ENCODE measurements around the gene CACNB3. TPM values are rescaled to one million over a fixed set of nuclear protein-coding genes. Genes with fewer than 3 reads are reported as not detected.
"Not testable (repeated sequence)": the region's sequence is repeated elsewhere in the genome, so short reads cannot be mapped to it uniquely, and the experiment has no call there.

CACNB3 gene
- total RNA-seq, 2 donors from 2014 or later: 4.6 to 21.8 TPM

DNA sequence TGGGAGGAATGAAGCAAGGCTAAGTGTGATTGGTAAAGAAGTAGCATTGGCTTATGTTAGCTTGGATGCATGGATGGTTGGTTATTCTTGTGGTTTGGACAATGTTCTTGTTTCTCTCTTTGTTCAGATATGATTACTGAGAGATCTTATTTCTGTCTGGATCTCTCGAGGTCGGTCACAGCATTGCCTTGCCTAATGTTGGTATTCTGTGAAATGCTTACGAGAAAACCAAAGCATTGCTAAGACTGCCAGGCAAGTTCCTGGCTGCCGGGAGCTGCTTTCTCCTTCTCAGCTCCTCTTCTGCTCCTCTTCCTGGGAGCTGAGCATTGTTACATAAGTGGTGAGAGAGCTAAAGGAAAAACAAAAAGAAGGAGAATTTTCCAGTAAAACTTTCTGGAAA is 54.8 kb downstream of the CACNB3 start:
- intact Hi-C loops (cut with DNase I): no loop called here
- no peak overlapping the region for H3K4me3 ChIP-seq
- H3K4me1 ChIP-seq (replicated peaks): no peaks in the 10 kb centered on the region
- H3K9me3 ChIP-seq: no peaks in the 10 kb centered on the region
- H3K27ac ChIP-seq: no peak overlapping the region
- H3K36me3 ChIP-seq: no peaks in the 10 kb centered on the region
- no peaks in the 10 kb centered on the region for H3K27me3 ChIP-seq (replicated peaks; ENCODE audit: insufficient read depth)
- WGBS: 72% methylated on average over 4 of the region's 4 CpGs
- TF ChIP-seq POLR2AphosphoS5 (IDR thresholded peaks at IDR 0.05) (no peak), POLR2A (IDR thresholded peaks at IDR 0.05) (no peak)
- TF ChIP-seq, protein P1, sequence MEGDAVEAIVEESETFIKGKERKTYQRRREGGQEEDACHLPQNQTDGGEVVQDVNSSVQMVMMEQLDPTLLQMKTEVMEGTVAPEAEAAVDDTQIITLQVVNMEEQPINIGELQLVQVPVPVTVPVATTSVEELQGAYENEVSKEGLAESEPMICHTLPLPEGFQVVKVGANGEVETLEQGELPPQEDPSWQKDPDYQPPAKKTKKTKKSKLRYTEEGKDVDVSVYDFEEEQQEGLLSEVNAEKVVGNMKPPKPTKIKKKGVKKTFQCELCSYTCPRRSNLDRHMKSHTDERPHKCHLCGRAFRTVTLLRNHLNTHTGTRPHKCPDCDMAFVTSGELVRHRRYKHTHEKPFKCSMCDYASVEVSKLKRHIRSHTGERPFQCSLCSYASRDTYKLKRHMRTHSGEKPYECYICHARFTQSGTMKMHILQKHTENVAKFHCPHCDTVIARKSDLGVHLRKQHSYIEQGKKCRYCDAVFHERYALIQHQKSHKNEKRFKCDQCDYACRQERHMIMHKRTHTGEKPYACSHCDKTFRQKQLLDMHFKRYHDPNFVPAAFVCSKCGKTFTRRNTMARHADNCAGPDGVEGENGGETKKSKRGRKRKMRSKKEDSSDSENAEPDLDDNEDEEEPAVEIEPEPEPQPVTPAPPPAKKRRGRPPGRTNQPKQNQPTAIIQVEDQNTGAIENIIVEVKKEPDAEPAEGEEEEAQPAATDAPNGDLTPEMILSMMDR (IDR thresholded peaks at IDR 0.05): no peak
- no peak for DNase-seq (ENCODE audit: low spot score)

DNA sequence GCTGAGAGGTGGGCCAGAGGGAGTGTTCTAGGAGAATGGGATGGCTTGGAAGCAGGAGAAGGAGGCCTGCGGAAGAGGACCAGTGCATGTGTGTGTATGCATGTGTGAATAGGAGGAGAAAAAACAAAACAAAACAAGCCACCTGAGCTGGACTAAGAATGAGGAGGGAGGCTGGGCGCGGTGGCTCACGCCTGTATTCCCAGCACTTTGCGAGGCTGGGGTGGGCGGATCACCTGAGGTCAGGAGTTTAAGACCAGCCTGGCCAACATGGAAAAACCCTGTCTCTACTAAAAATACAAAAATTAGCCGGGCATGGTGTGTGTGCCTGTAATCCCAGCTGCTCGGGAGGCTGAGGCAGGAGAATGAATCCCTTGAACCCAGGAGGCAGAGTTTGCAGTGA is 55.2 kb downstream of the CACNB3 start:
- intact Hi-C loops (cut with DNase I); DNase-seq (ENCODE audit: low spot score): not testable (repeated sequence)
- WGBS: 77% methylated on average over 8 of the region's 8 CpGs

DNA sequence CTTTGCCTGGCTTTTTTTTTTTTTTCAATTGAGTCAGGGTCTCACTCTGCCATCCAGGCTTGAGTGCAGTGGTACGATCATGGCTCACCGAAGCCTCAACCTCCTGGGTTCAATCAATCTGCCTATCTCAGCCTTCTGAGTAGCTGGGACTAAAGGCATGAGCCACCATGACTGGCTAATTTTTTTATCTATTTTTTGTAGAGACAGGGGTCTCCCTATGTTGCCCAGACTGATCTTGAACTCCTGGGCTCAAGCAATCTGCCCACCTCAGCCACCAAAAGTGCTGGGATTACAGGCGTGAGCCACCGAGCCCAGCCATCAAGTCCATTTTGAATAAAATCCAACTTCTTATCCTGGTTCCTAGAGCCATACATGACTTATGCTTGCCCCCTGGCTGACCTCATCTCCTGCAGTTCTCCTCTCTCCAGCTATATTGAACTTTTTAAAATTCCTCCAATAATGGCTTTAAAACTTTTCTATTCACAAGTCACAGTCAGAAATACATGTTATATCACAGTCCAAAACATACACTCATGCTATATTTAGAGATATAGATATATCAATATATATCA is 57.7 kb downstream of the CACNB3 start:
- Histone ChIP-seq H3K9me3 (no peaks in the 10 kb centered on the region), H3K36me3 (no peaks in the 10 kb centered on the region), H3K27ac (no peak overlapping the region), H3K4me3 (no peak overlapping the region), H3K4me1 (replicated peaks) (no peaks in the 10 kb centered on the region), H3K27me3 (replicated peaks; ENCODE audit: insufficient read depth) (no peaks in the 10 kb centered on the region)
- 67% methylated on average over 4 of the region's 4 CpGs for WGBS
- no peak for DNase-seq (ENCODE audit: low spot score)
- TF ChIP-seq, protein P1 (IDR thresholded peaks at IDR 0.05): no peak
- TF ChIP-seq POLR2AphosphoS5 (IDR thresholded peaks at IDR 0.05) (no peak), POLR2A (IDR thresholded peaks at IDR 0.05) (no peak)
- intact Hi-C loops (cut with DNase I): no loop called here

More for the DNA sequence above, 55.2 kb downstream of the CACNB3 start:
- H3K27ac ChIP-seq; H3K9me3 ChIP-seq; H3K27me3 ChIP-seq (replicated peaks; ENCODE audit: insufficient read depth); H3K36me3 ChIP-seq; H3K4me1 ChIP-seq (replicated peaks); H3K4me3 ChIP-seq: not testable (repeated sequence)

Small RNA genes lying within 50 kb of the gene (microRNA-seq; reads per million reads assigned to microRNA genes)
- gene MIR4701: not detected

Small RNA genes lying within 50 kb of the gene (small RNA-seq; reads per million reads assigned to genes)
- 0 reads per million in 2 donors for gene MIR4701
- gene RF00019: 0 reads per million in 2 donors

Other genes starting within 250 kb of the CACNB3 start
- 1 to 10 TPM in 1 of 2 donors, not detected in 1; 1.6 TPM for gene LALBA, start 248.4 kb upstream of the CACNB3 start, total RNA-seq
- gene KANSL2, start 136.3 kb upstream of the CACNB3 start, total RNA-seq: 10 to 100 TPM; 53.1 to 53.2 TPM
- gene CCNT1, start 101.8 kb upstream of the CACNB3 start, total RNA-seq: 10 to 100 TPM; 33.0 to 33.8 TPM
- 10 to 100 TPM; 35.3 to 73.5 TPM for gene ADCY6, start 29.4 kb upstream of the CACNB3 start, total RNA-seq
- 10 to 100 TPM; 71.0 to 87.2 TPM for gene DDX23, start 33.7 kb downstream of the CACNB3 start, total RNA-seq
- gene RND1, start 47.4 kb downstream of the CACNB3 start, total RNA-seq: 1 to 10 TPM in 1 of 2 donors, under 1 TPM in 1; 0.41 to 1.6 TPM
- gene FKBP11, start 107.0 kb downstream of the CACNB3 start, total RNA-seq: 10 to 100 TPM; 12.1 to 33.1 TPM
- gene ARF3, start 139.0 kb downstream of the CACNB3 start, total RNA-seq: 10 to 100 TPM; 87.6 to 92.4 TPM
- 1 to 10 TPM in 1 of 2 donors, not detected in 1; 1.1 TPM for gene WNT10B, start 153.2 kb downstream of the CACNB3 start, total RNA-seq
- gene WNT1, start 159.8 kb downstream of the CACNB3 start, total RNA-seq: not detected
- gene DDN, start 180.9 kb downstream of the CACNB3 start, total RNA-seq: 1 to 10 TPM in 1 of 2 donors, not detected in 1; 1.0 TPM
- gene PRKAG1, start 200.3 kb downstream of the CACNB3 start, total RNA-seq: 10 to 100 TPM; 53.9 to 55.4 TPM
- gene KMT2D, start 242.3 kb downstream of the CACNB3 start, total RNA-seq: 10 to 100 TPM; 82.7 to 99.7 TPM

All from prostate gland (tissue), 2 donors.